GM18951 (cell line): ENCODE data around the gene CD79A.

Source experiments
- POLR2A ChIP-seq: IDR thresholded peaks from 4 replicates; pipeline ENCODE4 v1.6.1; 2011; ENCODE audit warnings: mild to moderate bottlenecking; ENCODE audit not compliant: insufficient read length, insufficient read depth; ENCODE audit errors: extremely low read depth
- in situ Hi-C: fragments of 300-500 bp; cut with MboI; formaldehyde crosslinking; loops from one replicate; pipeline ENCODE4 v1.12.0; 2022; ENCODE audit warnings: low sequenced_read_pairs, mixed read lengths, inconsistent platforms; ENCODE audit not compliant: unreplicated experiment

CD79A gene

DNA sequence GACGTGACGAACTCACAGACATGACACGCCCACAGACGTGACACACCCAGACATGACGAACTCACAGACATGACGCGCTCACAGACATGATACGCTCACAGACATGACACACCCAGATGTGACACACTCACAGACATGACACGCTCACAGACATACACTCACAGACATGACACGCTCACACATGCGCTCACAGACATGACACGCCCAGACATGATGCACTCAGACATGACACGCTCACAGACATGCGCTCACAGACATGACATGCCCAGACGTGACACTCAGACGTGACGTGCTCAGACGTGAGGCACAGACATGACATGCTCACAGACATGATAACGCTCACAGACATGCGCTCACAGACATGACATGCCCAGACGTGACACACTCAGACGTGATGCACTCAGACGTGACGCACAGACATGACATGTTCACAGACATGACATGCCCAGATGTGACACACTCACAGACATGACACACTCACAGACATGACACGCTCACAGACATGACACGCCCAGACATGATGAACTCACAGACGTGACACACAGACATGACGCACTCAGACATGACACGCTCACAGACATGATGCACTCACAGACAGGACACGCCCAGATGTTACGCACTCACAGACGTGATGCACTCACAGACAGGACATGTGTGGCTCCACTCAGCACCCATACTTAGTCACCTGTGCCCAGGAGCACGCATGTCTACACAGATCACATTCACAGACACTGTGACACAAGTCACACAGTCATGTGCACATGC lies 43.1 kb downstream of the CD79A start:
- in situ Hi-C loops = no loop called here
- TF ChIP-seq POLR2A = no peak

DNA sequence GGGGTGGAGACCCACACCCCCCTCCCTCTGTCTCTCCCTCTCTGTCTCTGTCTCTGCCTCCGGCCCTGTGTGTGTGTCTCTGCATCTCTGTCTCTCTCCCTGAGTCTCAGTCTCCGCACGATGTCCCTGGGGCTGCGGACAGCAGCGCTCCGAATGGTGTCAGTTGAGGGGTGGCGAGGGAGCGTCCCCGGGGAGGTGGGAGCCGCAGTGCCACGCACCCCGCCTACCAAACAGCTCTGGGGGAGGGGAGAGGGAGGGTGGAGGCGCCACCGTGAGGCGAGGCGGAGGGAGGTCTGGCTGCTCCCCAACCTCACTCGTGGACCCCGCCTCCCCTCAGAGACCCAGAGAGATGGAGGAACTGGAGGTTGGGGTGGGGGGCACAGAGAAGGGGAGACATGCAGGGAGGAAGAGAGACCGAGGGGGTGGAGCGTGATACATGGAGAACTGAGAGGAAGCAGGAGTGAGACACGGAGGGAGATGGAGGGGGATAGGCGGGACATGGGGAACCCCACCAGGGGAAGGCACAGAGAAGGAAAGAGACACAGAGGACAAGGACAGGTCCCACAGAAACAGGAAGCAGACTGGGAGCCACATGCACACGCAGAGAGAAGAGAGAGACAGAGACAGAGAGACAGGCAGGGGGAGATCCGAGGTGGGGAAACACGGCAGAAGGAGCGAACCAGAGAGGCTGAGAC lies 44.0 kb downstream of the CD79A start:
- in situ Hi-C loops = no loop called here
- TF ChIP-seq POLR2A = no peak

DNA sequence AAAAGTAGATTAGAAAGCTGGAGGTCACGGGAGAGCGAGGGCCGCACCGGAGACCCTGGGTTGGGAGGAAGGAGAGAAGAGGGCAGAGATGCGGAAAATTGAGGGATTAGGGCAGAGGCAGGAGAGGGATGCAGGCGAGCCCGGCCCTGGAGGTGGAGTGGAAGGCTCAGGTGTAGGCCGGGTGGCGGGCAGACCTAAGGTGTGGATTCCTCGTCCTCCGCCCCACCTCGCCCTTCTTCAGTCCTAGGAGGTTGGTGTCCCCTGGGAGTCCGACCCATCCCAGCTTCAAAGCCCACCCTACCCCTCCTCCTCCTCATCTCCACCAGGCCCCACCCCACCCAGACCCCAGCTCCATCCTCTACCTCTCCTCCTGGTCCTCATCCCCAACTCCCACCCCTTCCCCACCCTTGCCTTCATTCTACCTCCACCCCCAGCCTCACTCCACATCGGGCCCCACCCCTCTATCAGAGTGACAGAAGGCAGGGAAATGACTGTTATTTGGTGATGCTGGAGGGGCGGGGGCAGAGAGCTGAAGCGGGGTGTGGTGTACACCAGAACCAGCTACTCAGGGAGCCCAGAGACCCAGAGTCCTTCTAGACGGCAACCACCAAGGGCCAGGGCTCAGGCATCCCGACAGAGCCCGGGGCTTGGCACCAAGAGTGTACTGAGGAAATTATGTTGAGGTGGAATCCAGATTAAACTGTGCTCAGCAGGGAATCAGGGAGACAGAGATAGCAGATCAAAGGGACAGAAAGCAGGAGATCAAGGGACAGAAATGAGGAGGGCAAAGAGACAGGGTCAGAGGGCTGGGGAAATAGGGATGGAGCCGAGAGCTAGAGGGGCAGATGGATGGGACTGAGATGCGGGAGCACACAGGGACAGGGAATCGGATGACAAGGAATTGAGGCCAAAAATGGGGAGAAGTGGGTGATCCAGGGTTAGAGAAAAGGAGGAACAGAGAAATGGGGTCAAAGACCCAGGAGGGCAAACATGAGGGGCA lies 44.8 kb downstream of the CD79A start:
- in situ Hi-C loops = no loop called here
- no peak for TF ChIP-seq POLR2A

DNA sequence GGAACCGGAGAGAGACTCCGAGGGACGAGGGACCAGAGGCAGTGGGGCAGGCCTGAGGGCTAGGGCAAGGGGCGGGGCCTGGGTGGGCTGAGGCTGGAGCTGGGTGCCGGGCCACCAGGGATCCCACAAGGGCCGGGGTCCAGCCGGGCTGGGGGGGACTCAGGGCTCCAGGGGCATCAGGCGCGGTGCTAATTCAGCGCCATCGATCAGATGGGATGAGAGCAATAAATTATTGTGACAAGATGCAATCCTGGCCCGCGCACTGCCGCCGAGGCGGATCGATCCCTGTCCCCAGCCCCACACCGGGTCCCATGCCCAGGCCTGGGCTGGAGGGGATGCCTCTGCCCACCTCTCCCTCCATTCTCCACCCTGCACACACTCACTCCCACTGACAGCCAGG lies 45.5 kb downstream of the CD79A start:
- in situ Hi-C loops = no loop called here
- TF ChIP-seq POLR2A = no peak

DNA sequence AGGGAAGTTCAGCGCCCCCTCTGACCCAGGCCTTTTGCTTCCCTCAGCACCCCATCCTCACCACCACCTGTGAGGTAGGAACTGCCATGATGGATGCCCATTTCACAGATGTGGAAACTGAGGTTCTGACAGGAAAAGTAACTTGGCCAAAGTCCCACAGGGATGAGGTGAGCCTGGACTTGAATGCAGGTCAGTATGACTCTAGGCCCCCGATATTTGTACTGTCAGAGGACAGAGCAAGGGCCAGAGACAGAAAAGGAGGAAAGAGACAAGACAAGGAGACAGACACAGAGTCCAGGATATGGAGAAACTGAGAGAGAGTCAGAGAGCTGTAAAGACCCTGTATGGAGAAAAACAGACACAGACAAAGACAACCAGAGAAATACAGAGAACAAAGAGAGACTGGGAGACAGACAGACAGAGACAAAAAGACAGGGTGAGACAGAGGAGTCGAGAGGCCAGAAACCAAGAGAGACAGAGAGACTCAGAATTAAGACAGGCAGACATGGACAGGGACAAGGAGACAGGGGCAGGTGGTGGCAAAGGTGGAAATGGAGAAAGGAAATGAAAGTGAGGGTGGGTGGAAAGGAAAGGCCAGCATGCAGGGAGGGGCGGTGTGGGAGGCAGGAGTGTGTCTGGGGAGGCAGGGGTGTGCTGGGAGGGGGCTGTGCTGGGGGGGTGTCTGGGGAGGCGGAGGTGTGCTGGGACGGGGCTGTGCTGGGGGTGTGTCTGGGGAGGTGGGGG lies 46.1 kb downstream of the CD79A start:
- in situ Hi-C loops = no loop called here
- no peak for TF ChIP-seq POLR2A

DNA sequence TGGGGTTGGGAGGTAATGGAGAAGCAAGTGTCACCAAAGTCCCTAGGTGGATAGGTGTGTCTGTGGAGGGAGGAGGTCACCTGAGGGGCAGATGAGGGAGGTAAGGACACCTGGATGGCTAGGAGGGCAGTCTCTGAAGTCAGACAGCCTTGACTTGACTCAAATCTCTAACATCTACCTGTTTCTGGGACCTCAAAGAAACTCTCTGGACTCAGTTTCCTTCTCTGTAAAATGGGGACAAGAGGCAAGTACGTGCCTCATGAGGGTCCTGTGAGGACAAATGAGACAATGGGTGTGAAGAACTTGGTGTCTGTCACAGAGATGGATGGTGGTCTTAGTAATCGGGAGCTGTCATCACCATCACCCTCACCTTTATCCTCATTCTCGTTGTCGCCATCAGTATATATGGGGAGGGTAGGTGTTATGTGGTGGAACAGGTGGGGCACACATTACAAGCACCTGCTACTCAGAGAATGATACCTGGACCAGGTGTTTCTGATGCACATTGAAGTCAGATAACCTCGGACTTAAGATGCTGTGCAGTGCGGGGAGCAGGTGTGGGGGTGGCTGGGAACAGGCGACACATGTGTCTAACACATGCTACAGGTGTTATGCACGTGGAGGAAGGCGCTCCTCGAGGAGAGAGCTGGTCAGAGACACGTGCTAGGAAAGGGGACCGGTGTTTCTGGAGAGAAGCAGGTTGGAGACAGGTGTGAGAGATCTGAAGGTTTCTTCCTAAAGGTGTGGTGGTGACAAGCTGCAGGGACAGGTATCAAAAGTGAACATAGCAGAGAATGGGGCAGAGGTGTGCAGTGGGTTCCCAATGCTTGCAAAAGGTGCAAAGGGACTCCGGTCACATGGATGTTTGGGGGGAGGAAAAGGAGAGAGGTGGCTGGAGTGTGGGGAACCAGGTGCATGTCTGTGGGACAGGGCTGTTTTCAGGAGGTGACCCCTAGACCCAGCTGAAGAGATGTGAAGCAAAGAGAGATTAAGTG lies 47.4 kb downstream of the CD79A start:
- no peak for TF ChIP-seq POLR2A
- in situ Hi-C loops = no loop called here

DNA sequence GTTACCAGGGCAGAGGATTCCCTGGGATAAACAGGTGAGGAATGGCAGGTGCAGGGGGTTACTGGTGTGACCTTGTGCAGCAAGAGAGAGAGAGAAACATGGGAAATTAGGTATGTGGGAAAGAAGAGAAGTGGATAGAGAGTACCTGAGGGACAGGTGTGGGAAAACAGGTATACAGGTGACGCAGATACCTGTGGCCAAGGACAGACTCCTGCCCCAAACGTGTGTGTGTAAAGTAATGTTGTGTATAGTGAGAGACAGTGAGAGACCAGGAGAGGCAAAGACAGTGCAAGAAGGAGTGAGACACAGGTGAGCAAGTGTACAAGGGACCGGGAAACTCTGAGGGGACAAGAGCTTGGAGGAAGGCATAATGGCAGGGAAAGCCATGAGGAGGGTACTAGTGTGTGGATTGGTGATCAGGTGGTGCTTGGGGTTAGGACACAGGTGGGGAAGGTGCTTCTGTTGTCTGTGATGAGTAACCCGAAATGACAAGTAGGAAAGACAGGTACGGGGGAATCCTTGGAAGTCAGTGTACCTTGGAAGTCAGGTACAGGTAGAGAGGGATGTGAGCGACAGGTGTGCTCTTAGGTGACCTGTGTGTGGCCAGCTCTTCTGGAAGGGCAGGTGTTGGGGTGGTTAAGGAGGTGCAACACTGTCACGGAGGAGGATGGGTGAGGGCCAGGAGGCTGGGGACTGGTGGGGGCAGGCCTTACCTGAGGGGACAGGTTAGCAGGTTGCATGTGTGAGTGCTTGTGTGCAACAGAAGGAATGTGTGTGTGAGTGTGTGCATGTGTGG lies 48.3 kb downstream of the CD79A start:
- no peak for TF ChIP-seq POLR2A
- in situ Hi-C loops = no loop called here

DNA sequence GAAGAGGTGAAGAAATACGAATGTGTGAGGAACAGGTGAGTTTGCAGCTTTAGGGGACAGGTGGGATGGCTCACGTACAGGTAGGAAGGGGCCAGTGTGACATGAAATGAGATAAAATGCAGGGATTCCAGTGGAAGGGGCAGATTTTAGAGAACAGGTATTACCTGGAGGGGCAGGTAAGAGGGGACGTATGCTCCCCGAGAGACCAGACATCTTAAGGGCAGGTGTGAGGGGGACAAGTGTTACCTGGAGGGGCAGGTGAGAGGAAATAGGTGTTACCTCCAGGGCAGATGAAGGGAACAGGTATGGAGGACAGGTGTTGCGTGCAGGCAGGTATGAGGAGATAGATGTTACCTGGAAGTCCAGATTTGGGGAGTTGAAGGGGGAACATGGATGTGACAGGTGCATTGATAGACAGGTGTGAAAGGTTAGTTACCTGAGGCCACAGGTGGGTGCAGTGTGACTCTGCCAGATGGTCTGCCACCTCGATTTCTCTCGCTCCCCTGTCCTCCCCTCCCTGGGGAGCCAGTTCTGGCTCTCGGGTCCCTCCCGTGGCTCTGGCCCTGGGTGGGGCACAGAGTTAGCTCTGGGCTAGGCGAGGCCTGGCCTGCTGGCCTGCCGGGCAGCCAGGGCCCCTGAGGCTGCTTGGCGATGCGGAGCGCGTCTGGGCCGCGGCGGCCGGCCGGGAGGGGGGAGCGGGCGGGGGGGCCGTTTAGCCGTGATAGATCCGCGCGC lies 49.1 kb downstream of the CD79A start:
- no peak for TF ChIP-seq POLR2A
- in situ Hi-C loops = no loop called here

DNA sequence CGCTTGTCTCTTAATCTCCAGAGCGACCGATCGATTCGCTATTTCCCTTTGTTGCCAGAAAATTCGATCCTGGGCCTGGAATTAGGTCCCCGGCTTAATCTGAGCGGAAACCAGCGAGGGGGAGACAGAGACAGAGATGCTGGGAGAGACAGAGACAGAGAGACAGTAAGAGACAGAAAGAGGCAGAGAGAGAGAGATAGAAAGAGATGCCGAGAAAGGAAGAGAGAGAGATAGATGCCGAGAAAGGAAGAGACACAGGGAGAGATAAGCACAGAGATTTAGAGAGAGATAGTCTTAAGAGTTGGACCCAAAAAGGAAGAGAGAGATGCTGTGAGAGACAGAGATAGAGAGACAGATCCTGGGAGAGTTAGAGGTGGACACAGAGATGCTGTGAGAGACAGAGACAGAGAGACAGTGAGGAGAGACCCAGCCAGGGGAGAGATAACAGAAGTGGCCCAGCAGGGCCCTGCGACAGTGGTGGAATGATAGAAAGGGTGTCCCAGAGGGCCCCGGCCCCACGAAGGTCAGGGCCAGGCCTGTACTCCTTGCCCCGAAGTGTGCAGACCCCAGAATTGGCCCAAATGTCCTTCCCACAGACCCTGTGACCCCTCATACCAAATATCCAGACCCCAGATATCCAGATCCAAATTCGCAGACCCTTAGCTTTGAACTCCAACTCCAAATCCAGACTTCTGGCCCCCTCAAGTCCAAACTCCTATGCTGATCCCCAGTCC lies 49.9 kb downstream of the CD79A start:
- TF ChIP-seq POLR2A = no peak
- in situ Hi-C loops = no loop called here
